PFSK-1 (cell line): Measurements from ENCODE around the gene CCDC177.

Source experiments
- POLR2AphosphoS5 ChIP-seq: IDR thresholded peaks from 2 replicates; pipeline ENCODE4 v1.6.1; 2012; ENCODE audit warnings: low read depth, mild to moderate bottlenecking, control low read depth, low read length, moderate library complexity
- SIN3A ChIP-seq: IDR thresholded peaks from 2 replicates; pipeline ENCODE4 v1.6.1; 2012; ENCODE audit warnings: mild to moderate bottlenecking, low read length, moderate library complexity, borderline replicate concordance; ENCODE audit not compliant: insufficient read depth

GRCh38 chr14:69584389-69584788 lies 9.7 kb upstream of the CCDC177 start:
- TF ChIP-seq SIN3A = no peak
- TF ChIP-seq POLR2AphosphoS5 = no peak
